Measurements from ENCODE around the gene QRICH2. TPM values are rescaled to one million over a fixed set of nuclear protein-coding genes. Genes with fewer than 3 reads are reported as not detected.

Gene QRICH2
- total and polyA plus RNA-seq, 2 of the 4 experiments (the other 2 are of a cell fraction): 4.3 to 4.8 TPM

- CTCF ChIA-PET: no interaction called here
- Histone ChIP-seq H3K4ac (ENCODE audit: low read depth, low read length) (no peak overlapping the region), H3K4me1 (ENCODE audit: control insufficient read depth, insufficient read depth, low read length) (peaks cover 6% of the 10 kb centered on the region), H3K27ac (ENCODE audit: insufficient read depth, low read length) (no peak overlapping the region), H3K23ac (ENCODE audit: low read depth, low read length) (no peak overlapping the region), H4K91ac (ENCODE audit: insufficient read depth, low read depth, low read length) (no peak overlapping the region), H2AK9ac (replicated peaks; ENCODE audit: low read depth, low read length, poor library complexity) (no peak overlapping the region), H2BK15ac (ENCODE audit: low read depth, low read length) (no peak overlapping the region), H3K9me1 (ENCODE audit: insufficient read depth, low read length) (peaks cover 3% of the 10 kb centered on the region; the same call in 1 of the 2 replicates), H3K9me3 (ENCODE audit: control insufficient read depth, insufficient read depth, low read length) (no peaks in the 10 kb centered on the region), H2AFZ (replicated peaks; ENCODE audit: low read length, poor library complexity) (no peak overlapping the region), H2BK120ac (ENCODE audit: low read depth, low read length) (no peak overlapping the region), H3K14ac (replicated peaks; ENCODE audit: low read depth, low read length) (no peak overlapping the region), H2BK5ac (ENCODE audit: low read depth, low read length, poor library complexity, severe bottlenecking) (no peak overlapping the region), H3K36me3 (ENCODE audit: control insufficient read depth, insufficient read depth, low read length) (no peaks in the 10 kb centered on the region), H4K5ac (ENCODE audit: low read depth, low read length) (no peak overlapping the region), H3K4me3 (ENCODE audit: insufficient read depth, low read depth, low read length) (no peak overlapping the region), H3K9ac (ENCODE audit: low read depth, low read length) (no peak overlapping the region), H2BK20ac (ENCODE audit: low read depth, low read length) (no peak overlapping the region), H3K18ac (ENCODE audit: low read depth, low read length) (no peak overlapping the region), H3K4me2 (ENCODE audit: low read depth, low read length) (no peak overlapping the region), H4K20me1 (ENCODE audit: insufficient read depth, low read length) (0 out of 2 replicates have a peak, but pooled peaks cover 3% of the 10 kb centered on the region), H3K56ac (ENCODE audit: extremely low read depth, insufficient read depth, low read length) (no peak overlapping the region), H4K8ac (ENCODE audit: low read depth in 2 of 2, low read length in 2 of 2) (no peak overlapping the region), H3K79me1 (ENCODE audit: low read depth in 1 of 2, low read length in 2 of 2) (peaks cover 0 to 3% of the 10 kb centered on the region in 2 experiments; a peak in 1 of 4 replicates), H2AK5ac (ENCODE audit: low read depth, low read length) (no peak overlapping the region), H3K27me3 (ENCODE audit: control insufficient read depth, insufficient read depth, low read length) (peaks cover 7% of the 10 kb centered on the region)
- in situ Hi-C loops (cut with MboI; ENCODE audit: low sequenced_read_pairs): no loop called here
- intact Hi-C loops (cut with micrococcal nuclease): no loop called here
- ATAC-seq (ENCODE audit: low read depth) (no peak), DNase-seq (no peak)
- dilution Hi-C loops (cut with HindIII; ENCODE audit: low sequenced_read_pairs, unreplicated experiment): no loop called here
- BruUV-seq (replicated peaks): no TSS peak
- POLR2A ChIA-PET (ENCODE audit: unreplicated experiment): no interaction called here
- TF ChIP-seq POLR2A (IDR thresholded peaks at IDR 0.05; ENCODE audit: low read depth, low read length): no peak
These were observed 71.5 kb downstream of the QRICH2 start for GRCh38 chr17:76236603-76237002.
